Measurements from ENCODE around the gene SMAP2.
"Not testable (repeated sequence)": the region's sequence is repeated elsewhere in the genome, so short reads cannot be mapped to it uniquely, and the experiment has no call there.

Gene SMAP2

DNA sequence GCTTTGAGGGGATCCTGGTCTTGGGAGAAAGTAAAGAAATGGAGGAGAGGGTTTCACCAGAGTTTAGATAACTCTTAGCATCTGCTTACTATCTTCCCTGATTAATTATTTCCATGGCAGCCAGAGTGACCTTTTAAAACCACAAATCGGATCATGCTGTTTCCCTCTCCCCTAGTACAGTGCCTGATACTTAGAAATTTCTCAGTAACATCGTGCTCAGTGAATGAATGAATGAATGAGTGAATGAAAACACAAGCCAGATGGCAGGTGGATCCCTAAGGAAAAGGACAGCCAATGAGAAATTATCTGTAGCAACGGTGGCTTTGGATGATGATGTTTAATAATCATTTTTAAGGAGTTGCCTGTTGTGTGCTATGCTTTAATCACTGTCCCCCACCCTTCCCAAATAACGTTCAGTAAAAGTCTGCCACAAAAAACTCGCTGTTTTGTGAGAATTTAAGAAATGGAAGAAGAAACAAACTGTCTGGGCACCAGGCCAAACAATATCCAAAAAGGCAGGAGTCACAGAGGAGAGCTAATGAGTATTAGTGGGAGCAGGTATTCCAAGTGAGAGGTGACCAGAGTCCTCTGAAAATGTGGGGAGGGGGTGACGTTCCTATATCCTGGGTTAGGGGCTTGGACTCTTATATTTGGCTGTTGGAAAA, 737 bp upstream of the SMAP2 start:
- DNase-seq = no peak

DNA sequence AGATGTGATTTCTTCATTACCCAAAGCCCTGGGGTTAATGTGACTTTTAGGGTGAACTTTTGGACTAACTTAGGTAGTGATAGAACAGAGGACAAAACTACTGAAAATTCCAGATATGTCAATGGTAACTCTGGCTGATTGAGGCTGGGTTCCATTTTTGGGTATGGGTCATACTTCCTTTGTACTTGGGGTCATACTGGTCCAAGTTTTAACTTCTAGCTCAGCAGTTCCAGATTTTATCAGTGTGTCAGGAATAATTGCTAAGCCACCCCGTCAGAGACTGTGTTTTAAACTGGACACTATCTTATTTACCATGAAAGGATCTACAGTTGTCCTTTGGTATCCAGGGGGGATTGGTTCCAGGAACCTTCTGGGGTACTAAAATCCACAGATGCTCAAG, 4.0 kb downstream of the SMAP2 start:
- DNase-seq = no peak

- DNase-seq = no peak
These were observed 6.4 kb downstream of the SMAP2 start for GRCh38 chr1:40379785-40380452.

- DNase-seq = no peak
These were observed 7.3 kb downstream of the SMAP2 start for GRCh38 chr1:40380817-40381216.

- DNase-seq = no peak
These were observed 8.0 kb downstream of the SMAP2 start for GRCh38 chr1:40381268-40382107.

GRCh38 chr1:40382108-40382460, 8.6 kb downstream of the SMAP2 start:
- no peak for DNase-seq

- DNase-seq = no peak
These were observed 9.1 kb downstream of the SMAP2 start for GRCh38 chr1:40382601-40383000.

DNA sequence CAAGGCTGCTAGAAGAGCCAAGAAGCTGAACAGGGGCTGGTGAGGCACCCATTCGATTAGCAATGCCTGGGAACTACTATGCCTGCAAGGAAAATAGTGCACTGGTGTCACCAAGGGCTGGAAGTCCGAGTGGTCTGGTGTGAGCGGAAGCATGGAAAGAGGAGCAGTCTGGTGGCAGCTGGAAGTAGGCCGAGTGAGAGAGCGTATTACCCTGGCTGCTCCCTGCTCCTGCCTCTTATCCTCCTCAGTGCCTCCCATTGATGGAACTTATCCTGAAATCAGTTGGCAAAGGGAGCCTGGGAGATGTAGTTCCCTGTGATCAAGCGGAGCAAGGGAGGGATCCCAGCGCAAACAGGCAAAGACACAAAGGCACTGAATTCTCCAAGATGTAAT, 9.6 kb downstream of the SMAP2 start:
- no peak for DNase-seq

DNA sequence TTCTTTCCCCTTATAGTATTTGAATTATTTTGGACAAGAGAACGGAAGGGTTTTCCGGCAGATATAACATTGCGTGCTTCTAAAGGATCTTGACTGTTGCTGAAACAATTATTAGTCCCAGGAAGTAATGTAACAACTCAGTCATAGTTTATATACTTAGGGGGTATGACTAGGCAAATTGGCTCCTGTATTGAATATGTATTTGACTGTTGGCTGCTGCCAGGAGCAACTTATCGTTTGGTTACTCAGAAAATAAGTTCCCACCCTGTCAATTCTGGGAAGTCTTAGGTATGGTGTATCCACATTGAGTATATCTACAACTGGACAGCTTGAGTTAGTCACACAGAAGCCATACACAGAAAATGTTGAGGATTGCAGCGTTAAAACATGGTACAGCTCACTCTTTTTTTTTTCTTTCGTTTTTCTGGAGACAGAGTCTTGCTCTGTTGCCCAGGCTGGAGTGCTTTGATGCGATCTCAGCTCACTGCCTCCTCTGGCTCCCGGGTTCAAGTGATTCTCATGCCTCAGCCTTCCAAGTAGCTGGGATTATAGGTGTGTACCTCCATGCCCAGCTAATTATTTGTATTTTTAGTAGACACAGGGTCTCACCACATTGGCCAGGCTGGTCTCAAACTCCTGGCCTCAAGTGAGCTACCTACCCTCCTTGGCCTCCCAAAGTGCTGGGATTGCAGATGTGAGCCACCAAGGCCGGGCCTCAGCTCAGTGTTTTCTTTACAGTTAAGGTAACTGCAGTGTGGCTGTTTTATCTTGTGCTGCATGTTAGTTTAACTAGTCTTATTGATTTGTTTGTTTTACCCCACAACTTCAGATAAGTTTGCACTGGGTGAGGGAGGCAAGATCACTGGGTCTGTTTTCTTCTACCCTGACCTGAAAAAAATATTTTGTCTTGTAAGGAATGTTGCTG, 10.2 kb downstream of the SMAP2 start:
- no peak for DNase-seq

DNA sequence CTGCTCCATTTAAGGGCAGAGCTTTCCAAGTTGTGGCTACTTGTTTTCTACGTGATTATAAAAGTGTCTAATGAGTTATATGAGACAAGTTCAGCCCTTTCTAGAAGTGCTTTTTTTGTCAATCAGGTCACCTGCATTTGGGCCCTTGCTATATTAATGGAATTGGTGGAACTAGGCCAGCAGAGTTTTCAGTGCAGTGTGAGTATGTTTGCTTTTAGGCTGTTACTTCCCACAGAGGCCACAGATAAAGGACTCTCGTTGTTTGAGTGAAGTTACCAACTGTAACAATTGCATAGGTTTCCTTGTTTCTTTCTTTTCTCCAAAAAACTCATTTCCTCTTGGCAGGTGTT, 10.9 kb downstream of the SMAP2 start:
- DNase-seq = no peak

DNA sequence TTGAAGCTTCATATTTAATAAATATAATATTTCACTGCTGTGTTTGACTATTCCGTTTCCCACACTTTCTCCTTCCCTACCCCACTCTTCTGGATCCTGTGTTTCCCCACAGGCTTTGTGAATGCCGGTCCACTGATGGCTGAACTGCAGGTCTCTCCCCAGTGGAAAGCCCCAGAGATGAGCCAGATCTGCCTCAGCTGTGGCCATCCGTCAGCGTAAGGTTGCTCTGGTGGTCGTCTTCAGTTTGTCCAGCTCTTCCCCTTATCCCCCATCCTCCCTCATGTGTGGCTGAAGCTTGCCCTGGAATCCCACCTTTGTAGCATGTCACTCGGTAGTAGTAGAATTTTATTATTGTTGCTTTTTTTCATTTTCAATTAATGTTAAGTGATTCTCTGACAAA, 11.4 kb downstream of the SMAP2 start:
- DNase-seq = no peak

- DNase-seq = peak; percentile 60
These were observed 12.2 kb downstream of the SMAP2 start for GRCh38 chr1:40385437-40386358.

- no peak for DNase-seq
These were observed 12.8 kb downstream of the SMAP2 start for GRCh38 chr1:40386359-40386723.

- DNase-seq = no peak
These were observed 13.3 kb downstream of the SMAP2 start for GRCh38 chr1:40386796-40387195.

- not testable (repeated sequence) for DNase-seq
These were observed 14.1 kb downstream of the SMAP2 start for GRCh38 chr1:40387381-40388306.

- not testable (repeated sequence) for DNase-seq
These were observed 15.2 kb downstream of the SMAP2 start for GRCh38 chr1:40388456-40389321.

GRCh38 chr1:40389322-40389803, 15.8 kb downstream of the SMAP2 start:
- DNase-seq = no peak

GRCh38 chr1:40389871-40390560, 16.5 kb downstream of the SMAP2 start:
- no peak for DNase-seq

DNA sequence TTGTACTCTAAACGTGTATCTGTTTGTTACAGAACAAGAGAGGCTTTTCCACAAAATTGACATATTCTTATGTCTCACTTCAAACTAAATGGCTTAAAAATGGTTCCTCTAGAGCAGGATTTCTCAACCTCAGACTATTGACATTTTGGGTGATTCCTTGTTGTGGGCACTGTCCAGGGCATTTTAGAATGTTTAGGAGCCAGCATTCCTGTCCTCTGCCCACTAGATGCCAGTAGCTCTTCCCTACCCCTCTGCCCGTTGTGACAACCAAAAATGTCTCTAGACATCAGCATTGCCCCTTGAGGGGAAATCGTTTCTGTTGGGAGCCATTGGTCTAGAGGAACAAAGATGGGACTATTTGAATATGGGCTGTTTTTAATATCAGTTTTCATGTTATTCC, 17.3 kb downstream of the SMAP2 start:
- DNase-seq = no peak

All from stimulated activated CD4-positive, alpha-beta T cell treated with anti-CD3 and anti-CD28 coated beads, Interleukin-15, amount 100 ng/mL, for 24 hours (primary cell).